ENCODE measurements around the gene CADPS.

DNA sequence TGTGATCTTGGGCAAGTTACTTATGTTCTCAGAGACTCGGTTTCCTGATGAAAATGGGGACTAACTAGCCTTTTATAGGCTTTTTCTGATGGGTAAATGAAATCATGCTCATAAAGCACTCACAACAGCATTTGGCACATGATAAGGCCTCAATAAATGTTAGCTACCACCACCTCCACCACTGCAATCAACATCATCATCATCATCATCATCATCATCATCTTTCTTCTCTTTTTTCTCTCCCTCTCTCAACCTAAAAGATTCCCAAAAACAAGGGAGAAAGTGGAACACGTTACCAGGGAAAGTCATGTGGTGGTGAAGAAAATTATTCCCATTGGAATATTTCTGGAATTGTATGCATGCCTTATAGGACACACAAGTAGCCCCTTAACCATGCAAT is 468.3 kb downstream of the CADPS start:
- TF ChIP-seq, protein P1, sequence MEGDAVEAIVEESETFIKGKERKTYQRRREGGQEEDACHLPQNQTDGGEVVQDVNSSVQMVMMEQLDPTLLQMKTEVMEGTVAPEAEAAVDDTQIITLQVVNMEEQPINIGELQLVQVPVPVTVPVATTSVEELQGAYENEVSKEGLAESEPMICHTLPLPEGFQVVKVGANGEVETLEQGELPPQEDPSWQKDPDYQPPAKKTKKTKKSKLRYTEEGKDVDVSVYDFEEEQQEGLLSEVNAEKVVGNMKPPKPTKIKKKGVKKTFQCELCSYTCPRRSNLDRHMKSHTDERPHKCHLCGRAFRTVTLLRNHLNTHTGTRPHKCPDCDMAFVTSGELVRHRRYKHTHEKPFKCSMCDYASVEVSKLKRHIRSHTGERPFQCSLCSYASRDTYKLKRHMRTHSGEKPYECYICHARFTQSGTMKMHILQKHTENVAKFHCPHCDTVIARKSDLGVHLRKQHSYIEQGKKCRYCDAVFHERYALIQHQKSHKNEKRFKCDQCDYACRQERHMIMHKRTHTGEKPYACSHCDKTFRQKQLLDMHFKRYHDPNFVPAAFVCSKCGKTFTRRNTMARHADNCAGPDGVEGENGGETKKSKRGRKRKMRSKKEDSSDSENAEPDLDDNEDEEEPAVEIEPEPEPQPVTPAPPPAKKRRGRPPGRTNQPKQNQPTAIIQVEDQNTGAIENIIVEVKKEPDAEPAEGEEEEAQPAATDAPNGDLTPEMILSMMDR (IDR thresholded peaks at IDR 0.05): no peak
- TF ChIP-seq POLR2A (IDR thresholded peaks at IDR 0.05): no peak
